OCI-LY3 (cell line): ENCODE measurements around the gene ARRDC2.

Experiments used
- H2AFZ ChIP-seq: fragments of 200-600, 300-600 bp; shearing (Covaris generic); 2 replicates; pipeline ENCODE4 v1.6.0; 2014; ENCODE audit warnings: antibody characterized with exemption, low read depth, low read length
- H3K27ac ChIP-seq: fragments of 200-600, 300-600 bp; sonication (generic); 2 replicates; pipeline ENCODE4 v1.5.1; 2014; ENCODE audit warnings: mild to moderate bottlenecking, low read length, moderate library complexity, mixed read lengths
- H3K27me3 ChIP-seq: fragments of 200-600, 300-600 bp; sonication (generic); 2 replicates; pipeline ENCODE4 v1.6.1; 2014; ENCODE audit warnings: low read depth, low read length, mixed read lengths
- H3K36me3 ChIP-seq: fragments of 200-600, 300-600 bp; sonication (generic); replicated peaks from 2 replicates; pipeline ENCODE3; 2014; ENCODE audit warnings: low read depth, low read length, mixed read lengths
- H3K4me1 ChIP-seq: fragments of 300-600, 200-600 bp; sonication (generic); 2 replicates; pipeline ENCODE4 v1.6.1; 2014; ENCODE audit warnings: low read length, mixed read lengths
- H3K4me2 ChIP-seq: fragments of 200-600, 300-600 bp; sonication (generic); 2 replicates; pipeline ENCODE4 v1.6.1; 2014; ENCODE audit warnings: low read length, mixed read lengths
- H3K4me3 ChIP-seq: fragments of 300-600, 200-600 bp; sonication (generic); 2 replicates; pipeline ENCODE4 v1.5.1; 2014; ENCODE audit warnings: antibody characterized with exemption, mild to moderate bottlenecking, low read length, moderate library complexity
- H3K79me2 ChIP-seq: fragments of 300-600, 200-600 bp; shearing (Covaris generic); 2 replicates; pipeline ENCODE4 v1.6.1; 2014; ENCODE audit warnings: mild to moderate bottlenecking, low read length, mixed read lengths
- H3K9ac ChIP-seq: fragments of 300-600, 200-600 bp; shearing (Covaris generic); 2 replicates; pipeline ENCODE4 v1.6.0; 2014; ENCODE audit warnings: mild to moderate bottlenecking, low read length, moderate library complexity
- H3K9me3 ChIP-seq: fragments of 200-600, 300-600 bp; shearing (Covaris generic); 2 replicates; pipeline ENCODE4 v1.6.1; 2014; ENCODE audit warnings: low read length, mixed read lengths; ENCODE audit not compliant: insufficient read depth
- H4K20me1 ChIP-seq: fragments of 200-600, 300-600 bp; sonication (generic); 2 replicates; pipeline ENCODE4 v1.6.1; 2016; ENCODE audit warnings: low read length, mixed read lengths; ENCODE audit not compliant: insufficient read depth
- CTCF ChIP-seq: fragments of 200-600, 300-600 bp; sonication (generic); IDR thresholded peaks from 2 replicates; pipeline ENCODE4 v1.5.1; 2014; ENCODE audit warnings: antibody characterized with exemption, low read length, low read depth
- EZH2phosphoT487 ChIP-seq: fragments of 200-600 bp; shearing (Covaris generic); IDR thresholded peaks from 2 replicates; pipeline ENCODE4 v1.6.1; 2018; ENCODE audit warnings: antibody characterized with exemption, mixed run types, low read depth

ARRDC2 gene

GRCh38 chr19:17997969-17998826, 9.8 kb upstream of the ARRDC2 start:
- H4K20me1 ChIP-seq = no peaks in the 10 kb centered on the region
- no peaks in the 10 kb centered on the region for H3K9me3 ChIP-seq
- H3K27me3 ChIP-seq = no peaks in the 10 kb centered on the region
- peaks cover 34% of the 10 kb centered on the region for H3K4me1 ChIP-seq
- H3K36me3 ChIP-seq = peaks cover 3% of the 10 kb centered on the region
- TF ChIP-seq CTCF (peak; percentile 87), EZH2phosphoT487 (no peak)
- peak overlapping the region; percentile 88 for H3K4me2 ChIP-seq
- peak overlapping the region; percentile 83 for H3K4me3 ChIP-seq
- peak overlapping the region; percentile 46 for H3K27ac ChIP-seq
- H2AFZ ChIP-seq = peak overlapping the region; percentile 83
- peaks cover 20% of the 10 kb centered on the region for H3K79me2 ChIP-seq
- peak overlapping the region; percentile 72 for H3K9ac ChIP-seq

DNA sequence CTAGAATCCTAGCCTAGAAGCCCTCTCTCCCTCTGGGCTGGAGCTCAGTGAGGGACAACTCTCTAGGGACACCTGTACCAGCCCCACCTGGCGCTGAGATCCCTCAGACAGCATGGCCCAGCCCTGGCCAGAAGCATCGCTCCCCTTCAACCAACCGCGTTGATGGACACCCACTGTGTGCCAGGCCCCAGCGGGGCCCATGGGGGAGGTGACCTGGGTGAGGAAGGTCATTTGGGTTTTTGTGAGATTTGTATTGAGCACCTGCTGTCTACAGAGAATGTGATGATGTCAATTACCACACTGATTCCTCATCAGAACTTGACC, 9.2 kb upstream of the ARRDC2 start:
- H3K4me1 ChIP-seq = peaks cover 34% of the 10 kb centered on the region
- H3K9ac ChIP-seq = peak overlapping the region; percentile 72; the same call in 1 of the 2 replicates
- peak overlapping the region; percentile 83 for H3K4me3 ChIP-seq
- H2AFZ ChIP-seq = no peak overlapping the region
- H4K20me1 ChIP-seq = no peaks in the 10 kb centered on the region
- TF ChIP-seq EZH2phosphoT487 = no peak
- TF ChIP-seq CTCF = no peak
- peak overlapping the region; percentile 88 for H3K4me2 ChIP-seq
- no peak overlapping the region for H3K27ac ChIP-seq
- no peaks in the 10 kb centered on the region for H3K9me3 ChIP-seq
- no peaks in the 10 kb centered on the region for H3K27me3 ChIP-seq
- H3K36me3 ChIP-seq = peaks cover 3% of the 10 kb centered on the region
- H3K79me2 ChIP-seq = peaks cover 22% of the 10 kb centered on the region

- Histone ChIP-seq H2AFZ (no peak overlapping the region), H3K4me2 (peak overlapping the region; percentile 96)
Observed at GRCh38 chr19:17999684-18000479, 8.1 kb upstream of the ARRDC2 start.

More at GRCh38 chr19:17999684-18000479, 8.1 kb upstream of the ARRDC2 start:
- H3K27me3 ChIP-seq = no peaks in the 10 kb centered on the region
- H3K27ac ChIP-seq = peak overlapping the region; percentile 59
- H3K36me3 ChIP-seq = peaks cover 3% of the 10 kb centered on the region
- H3K9me3 ChIP-seq = no peaks in the 10 kb centered on the region
- peaks cover 22% of the 10 kb centered on the region for H3K79me2 ChIP-seq
- peak overlapping the region; percentile 82 for H3K4me3 ChIP-seq
- H4K20me1 ChIP-seq = no peaks in the 10 kb centered on the region
- H3K9ac ChIP-seq = peak overlapping the region; percentile 80
- no peak for TF ChIP-seq EZH2phosphoT487
- no peak for TF ChIP-seq CTCF
- H3K4me1 ChIP-seq = peaks cover 34% of the 10 kb centered on the region
